ENCODE data around the gene PCSK4.

The PCSK4 gene

DNA sequence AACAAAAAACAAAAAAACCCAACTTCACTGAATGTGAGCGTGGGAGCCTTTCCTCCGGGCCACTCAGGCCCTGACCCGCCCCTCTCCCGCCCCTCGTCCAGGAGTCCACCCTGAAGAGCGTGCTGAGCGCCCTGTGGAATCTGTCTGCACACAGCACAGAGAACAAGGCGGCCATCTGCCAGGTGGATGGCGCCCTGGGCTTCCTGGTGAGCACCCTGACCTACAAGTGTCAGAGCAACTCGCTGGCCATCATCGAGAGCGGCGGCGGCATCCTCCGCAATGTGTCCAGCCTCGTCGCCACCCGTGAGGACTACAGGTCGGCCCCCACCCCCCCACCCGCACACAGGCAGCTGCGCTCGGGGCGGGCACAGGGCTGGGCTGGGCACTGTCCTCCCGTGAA lies 28.3 kb downstream of the PCSK4 start:
- no peaks in the 10 kb centered on the region for H3K9me3 ChIP-seq (ENCODE audit: control insufficient read depth, insufficient read depth, low read depth, low read length)
- no peak overlapping the region for H3K4me3 ChIP-seq (ENCODE audit: low read depth, low read length)
- H3K27ac ChIP-seq (ENCODE audit: extremely low read depth, low read depth, low read length), result no peak overlapping the region
- peaks cover 0 to 25% of the 10 kb centered on the region in 2 experiments; a peak in 1 of 3 replicates for H3K36me3 ChIP-seq (ENCODE audit: control insufficient read depth in 2 of 2, insufficient read depth in 1 of 2, low read length in 2 of 2)
- POLR2A ChIA-PET, result interaction anchor here (0.7 kb wide), 1 partner anchor 131 kb away, joined by 7 read pairs; no protein-coding TSS in a partner anchor
- no peaks in the 10 kb centered on the region for H3K4me1 ChIP-seq (ENCODE audit: control insufficient read depth, insufficient read depth, low read length)
- CTCF ChIA-PET, result no interaction called here
- TF ChIP-seq, protein P1, sequence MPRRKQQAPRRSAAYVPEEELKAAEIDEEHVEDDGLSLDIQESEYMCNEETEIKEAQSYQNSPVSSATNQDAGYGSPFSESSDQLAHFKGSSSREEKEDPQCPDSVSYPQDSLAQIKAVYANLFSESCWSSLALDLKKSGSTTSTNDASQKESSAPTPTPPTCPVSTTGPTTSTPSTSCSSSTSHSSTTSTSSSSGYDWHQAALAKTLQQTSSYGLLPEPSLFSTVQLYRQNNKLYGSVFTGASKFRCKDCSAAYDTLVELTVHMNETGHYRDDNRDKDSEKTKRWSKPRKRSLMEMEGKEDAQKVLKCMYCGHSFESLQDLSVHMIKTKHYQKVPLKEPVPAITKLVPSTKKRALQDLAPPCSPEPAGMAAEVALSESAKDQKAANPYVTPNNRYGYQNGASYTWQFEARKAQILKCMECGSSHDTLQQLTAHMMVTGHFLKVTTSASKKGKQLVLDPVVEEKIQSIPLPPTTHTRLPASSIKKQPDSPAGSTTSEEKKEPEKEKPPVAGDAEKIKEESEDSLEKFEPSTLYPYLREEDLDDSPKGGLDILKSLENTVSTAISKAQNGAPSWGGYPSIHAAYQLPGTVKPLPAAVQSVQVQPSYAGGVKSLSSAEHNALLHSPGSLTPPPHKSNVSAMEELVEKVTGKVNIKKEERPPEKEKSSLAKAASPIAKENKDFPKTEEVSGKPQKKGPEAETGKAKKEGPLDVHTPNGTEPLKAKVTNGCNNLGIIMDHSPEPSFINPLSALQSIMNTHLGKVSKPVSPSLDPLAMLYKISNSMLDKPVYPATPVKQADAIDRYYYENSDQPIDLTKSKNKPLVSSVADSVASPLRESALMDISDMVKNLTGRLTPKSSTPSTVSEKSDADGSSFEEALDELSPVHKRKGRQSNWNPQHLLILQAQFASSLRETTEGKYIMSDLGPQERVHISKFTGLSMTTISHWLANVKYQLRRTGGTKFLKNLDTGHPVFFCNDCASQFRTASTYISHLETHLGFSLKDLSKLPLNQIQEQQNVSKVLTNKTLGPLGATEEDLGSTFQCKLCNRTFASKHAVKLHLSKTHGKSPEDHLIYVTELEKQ (tag by site-specific recombination; IDR thresholded peaks at IDR 0.05; ENCODE audit: borderline replicate concordance), result no peak
- TF ChIP-seq, protein P2, sequence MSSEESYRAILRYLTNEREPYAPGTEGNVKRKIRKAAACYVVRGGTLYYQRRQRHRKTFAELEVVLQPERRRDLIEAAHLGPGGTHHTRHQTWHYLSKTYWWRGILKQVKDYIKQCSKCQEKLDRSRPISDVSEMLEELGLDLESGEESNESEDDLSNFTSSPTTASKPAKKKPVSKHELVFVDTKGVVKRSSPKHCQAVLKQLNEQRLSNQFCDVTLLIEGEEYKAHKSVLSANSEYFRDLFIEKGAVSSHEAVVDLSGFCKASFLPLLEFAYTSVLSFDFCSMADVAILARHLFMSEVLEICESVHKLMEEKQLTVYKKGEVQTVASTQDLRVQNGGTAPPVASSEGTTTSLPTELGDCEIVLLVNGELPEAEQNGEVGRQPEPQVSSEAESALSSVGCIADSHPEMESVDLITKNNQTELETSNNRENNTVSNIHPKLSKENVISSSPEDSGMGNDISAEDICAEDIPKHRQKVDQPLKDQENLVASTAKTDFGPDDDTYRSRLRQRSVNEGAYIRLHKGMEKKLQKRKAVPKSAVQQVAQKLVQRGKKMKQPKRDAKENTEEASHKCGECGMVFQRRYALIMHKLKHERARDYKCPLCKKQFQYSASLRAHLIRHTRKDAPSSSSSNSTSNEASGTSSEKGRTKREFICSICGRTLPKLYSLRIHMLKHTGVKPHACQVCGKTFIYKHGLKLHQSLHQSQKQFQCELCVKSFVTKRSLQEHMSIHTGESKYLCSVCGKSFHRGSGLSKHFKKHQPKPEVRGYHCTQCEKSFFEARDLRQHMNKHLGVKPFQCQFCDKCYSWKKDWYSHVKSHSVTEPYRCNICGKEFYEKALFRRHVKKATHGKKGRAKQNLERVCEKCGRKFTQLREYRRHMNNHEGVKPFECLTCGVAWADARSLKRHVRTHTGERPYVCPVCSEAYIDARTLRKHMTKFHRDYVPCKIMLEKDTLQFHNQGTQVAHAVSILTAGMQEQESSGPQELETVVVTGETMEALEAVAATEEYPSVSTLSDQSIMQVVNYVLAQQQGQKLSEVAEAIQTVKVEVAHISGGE (tag by site-specific recombination; conservative IDR thresholded peaks at IDR 0.05; ENCODE audit: low read depth), result no peak
- TF ChIP-seq ZNF274 (IDR thresholded peaks at IDR 0.05; ENCODE audit: low read length) (no peak), ZNF274 (tag by site-specific recombination; IDR thresholded peaks at IDR 0.05; ENCODE audit: borderline replicate concordance) (no peak), ZNF664 (tag by site-specific recombination; IDR thresholded peaks at IDR 0.05) (no peak), ZNF623 (tag by site-specific recombination; IDR thresholded peaks at IDR 0.05) (no peak), ZNF169 (tag by site-specific recombination; IDR thresholded peaks at IDR 0.05) (no peak), ZNF777 (tag by site-specific recombination; IDR thresholded peaks at IDR 0.05; ENCODE audit: borderline replicate concordance) (no peak), ZNF501 (tag by site-specific recombination; IDR thresholded peaks at IDR 0.05) (no peak), ZNF433 (tag by site-specific recombination; IDR thresholded peaks at IDR 0.05; ENCODE audit: low read depth) (no peak), ZNF202 (tag by site-specific recombination; IDR thresholded peaks at IDR 0.05; ENCODE audit: borderline replicate concordance) (no peak), KLF9 (tag by site-specific recombination; IDR thresholded peaks at IDR 0.05; ENCODE audit: low read depth) (no peak), ZNF548 (tag by site-specific recombination; IDR thresholded peaks at IDR 0.05) (no peak)
- TF ChIP-seq, protein P3, sequence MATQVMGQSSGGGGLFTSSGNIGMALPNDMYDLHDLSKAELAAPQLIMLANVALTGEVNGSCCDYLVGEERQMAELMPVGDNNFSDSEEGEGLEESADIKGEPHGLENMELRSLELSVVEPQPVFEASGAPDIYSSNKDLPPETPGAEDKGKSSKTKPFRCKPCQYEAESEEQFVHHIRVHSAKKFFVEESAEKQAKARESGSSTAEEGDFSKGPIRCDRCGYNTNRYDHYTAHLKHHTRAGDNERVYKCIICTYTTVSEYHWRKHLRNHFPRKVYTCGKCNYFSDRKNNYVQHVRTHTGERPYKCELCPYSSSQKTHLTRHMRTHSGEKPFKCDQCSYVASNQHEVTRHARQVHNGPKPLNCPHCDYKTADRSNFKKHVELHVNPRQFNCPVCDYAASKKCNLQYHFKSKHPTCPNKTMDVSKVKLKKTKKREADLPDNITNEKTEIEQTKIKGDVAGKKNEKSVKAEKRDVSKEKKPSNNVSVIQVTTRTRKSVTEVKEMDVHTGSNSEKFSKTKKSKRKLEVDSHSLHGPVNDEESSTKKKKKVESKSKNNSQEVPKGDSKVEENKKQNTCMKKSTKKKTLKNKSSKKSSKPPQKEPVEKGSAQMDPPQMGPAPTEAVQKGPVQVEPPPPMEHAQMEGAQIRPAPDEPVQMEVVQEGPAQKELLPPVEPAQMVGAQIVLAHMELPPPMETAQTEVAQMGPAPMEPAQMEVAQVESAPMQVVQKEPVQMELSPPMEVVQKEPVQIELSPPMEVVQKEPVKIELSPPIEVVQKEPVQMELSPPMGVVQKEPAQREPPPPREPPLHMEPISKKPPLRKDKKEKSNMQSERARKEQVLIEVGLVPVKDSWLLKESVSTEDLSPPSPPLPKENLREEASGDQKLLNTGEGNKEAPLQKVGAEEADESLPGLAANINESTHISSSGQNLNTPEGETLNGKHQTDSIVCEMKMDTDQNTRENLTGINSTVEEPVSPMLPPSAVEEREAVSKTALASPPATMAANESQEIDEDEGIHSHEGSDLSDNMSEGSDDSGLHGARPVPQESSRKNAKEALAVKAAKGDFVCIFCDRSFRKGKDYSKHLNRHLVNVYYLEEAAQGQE (tag by site-specific recombination; IDR thresholded peaks at IDR 0.05), result no peak
- TF ChIP-seq, protein P4, sequence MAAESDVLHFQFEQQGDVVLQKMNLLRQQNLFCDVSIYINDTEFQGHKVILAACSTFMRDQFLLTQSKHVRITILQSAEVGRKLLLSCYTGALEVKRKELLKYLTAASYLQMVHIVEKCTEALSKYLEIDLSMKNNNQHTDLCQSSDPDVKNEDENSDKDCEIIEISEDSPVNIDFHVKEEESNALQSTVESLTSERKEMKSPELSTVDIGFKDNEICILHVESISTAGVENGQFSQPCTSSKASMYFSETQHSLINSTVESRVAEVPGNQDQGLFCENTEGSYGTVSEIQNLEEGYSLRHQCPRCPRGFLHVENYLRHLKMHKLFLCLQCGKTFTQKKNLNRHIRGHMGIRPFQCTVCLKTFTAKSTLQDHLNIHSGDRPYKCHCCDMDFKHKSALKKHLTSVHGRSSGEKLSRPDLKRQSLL (tag by site-specific recombination; IDR thresholded peaks at IDR 0.05), result no peak
- TF ChIP-seq, protein P5, sequence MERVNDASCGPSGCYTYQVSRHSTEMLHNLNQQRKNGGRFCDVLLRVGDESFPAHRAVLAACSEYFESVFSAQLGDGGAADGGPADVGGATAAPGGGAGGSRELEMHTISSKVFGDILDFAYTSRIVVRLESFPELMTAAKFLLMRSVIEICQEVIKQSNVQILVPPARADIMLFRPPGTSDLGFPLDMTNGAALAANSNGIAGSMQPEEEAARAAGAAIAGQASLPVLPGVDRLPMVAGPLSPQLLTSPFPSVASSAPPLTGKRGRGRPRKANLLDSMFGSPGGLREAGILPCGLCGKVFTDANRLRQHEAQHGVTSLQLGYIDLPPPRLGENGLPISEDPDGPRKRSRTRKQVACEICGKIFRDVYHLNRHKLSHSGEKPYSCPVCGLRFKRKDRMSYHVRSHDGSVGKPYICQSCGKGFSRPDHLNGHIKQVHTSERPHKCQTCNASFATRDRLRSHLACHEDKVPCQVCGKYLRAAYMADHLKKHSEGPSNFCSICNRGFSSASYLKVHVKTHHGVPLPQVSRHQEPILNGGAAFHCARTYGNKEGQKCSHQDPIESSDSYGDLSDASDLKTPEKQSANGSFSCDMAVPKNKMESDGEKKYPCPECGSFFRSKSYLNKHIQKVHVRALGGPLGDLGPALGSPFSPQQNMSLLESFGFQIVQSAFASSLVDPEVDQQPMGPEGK (tag by site-specific recombination; IDR thresholded peaks at IDR 0.05), result no peak
- TF ChIP-seq, protein P6, sequence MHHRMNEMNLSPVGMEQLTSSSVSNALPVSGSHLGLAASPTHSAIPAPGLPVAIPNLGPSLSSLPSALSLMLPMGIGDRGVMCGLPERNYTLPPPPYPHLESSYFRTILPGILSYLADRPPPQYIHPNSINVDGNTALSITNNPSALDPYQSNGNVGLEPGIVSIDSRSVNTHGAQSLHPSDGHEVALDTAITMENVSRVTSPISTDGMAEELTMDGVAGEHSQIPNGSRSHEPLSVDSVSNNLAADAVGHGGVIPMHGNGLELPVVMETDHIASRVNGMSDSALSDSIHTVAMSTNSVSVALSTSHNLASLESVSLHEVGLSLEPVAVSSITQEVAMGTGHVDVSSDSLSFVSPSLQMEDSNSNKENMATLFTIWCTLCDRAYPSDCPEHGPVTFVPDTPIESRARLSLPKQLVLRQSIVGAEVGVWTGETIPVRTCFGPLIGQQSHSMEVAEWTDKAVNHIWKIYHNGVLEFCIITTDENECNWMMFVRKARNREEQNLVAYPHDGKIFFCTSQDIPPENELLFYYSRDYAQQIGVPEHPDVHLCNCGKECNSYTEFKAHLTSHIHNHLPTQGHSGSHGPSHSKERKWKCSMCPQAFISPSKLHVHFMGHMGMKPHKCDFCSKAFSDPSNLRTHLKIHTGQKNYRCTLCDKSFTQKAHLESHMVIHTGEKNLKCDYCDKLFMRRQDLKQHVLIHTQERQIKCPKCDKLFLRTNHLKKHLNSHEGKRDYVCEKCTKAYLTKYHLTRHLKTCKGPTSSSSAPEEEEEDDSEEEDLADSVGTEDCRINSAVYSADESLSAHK (tag by site-specific recombination; IDR thresholded peaks at IDR 0.05), result no peak
- TF ChIP-seq, protein P7, sequence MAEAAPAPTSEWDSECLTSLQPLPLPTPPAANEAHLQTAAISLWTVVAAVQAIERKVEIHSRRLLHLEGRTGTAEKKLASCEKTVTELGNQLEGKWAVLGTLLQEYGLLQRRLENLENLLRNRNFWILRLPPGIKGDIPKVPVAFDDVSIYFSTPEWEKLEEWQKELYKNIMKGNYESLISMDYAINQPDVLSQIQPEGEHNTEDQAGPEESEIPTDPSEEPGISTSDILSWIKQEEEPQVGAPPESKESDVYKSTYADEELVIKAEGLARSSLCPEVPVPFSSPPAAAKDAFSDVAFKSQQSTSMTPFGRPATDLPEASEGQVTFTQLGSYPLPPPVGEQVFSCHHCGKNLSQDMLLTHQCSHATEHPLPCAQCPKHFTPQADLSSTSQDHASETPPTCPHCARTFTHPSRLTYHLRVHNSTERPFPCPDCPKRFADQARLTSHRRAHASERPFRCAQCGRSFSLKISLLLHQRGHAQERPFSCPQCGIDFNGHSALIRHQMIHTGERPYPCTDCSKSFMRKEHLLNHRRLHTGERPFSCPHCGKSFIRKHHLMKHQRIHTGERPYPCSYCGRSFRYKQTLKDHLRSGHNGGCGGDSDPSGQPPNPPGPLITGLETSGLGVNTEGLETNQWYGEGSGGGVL (tag by site-specific recombination; IDR thresholded peaks at IDR 0.05), result no peak

Data from HEK293 (cell line).